Measurements from ENCODE around the gene SLC35E4.
A peak's percentile ranks its signal among the peaks of the same experiment; 100 is the strongest.

SLC35E4 gene

GRCh38 chr22:30694640-30695350 is 59.2 kb downstream of the SLC35E4 start, which contains the start of gene OSBP2:
Gene OSBP2 (plus strand): TSS chr22:30694874. CDS start chr22:30694910, 36 bp downstream.
- DNase-seq = peak; percentile 9

GRCh38 chr22:30695351-30695851 is 59.8 kb downstream of the SLC35E4 start:
- no peak for DNase-seq

GRCh38 chr22:30695871-30696655 is 60.5 kb downstream of the SLC35E4 start:
- no peak for DNase-seq
